Measurements from ENCODE around the gene VTI1A.

The VTI1A gene

GRCh38 chr10:112507046-112507445 is 60.0 kb downstream of the VTI1A start:
- DNase-seq (ENCODE audit: low spot score) (no peak), FAIRE-seq (no peak)

GRCh38 chr10:112507988-112508387 is 61.0 kb downstream of the VTI1A start:
- no peak for DNase-seq (ENCODE audit: low spot score)
- FAIRE-seq: no peak

GRCh38 chr10:112509558-112510291 is 62.7 kb downstream of the VTI1A start:
- FAIRE-seq (no peak), DNase-seq (ENCODE audit: low spot score) (no peak)

- DNase-seq (ENCODE audit: low spot score) (no peak), FAIRE-seq (no peak)
These were observed 63.4 kb downstream of the VTI1A start for GRCh38 chr10:112510384-112510783.

- DNase-seq (ENCODE audit: low spot score): no peak
These were observed 65.3 kb downstream of the VTI1A start for GRCh38 chr10:112512294-112512693.

GRCh38 chr10:112515126-112515525 is 68.1 kb downstream of the VTI1A start:
- FAIRE-seq (no peak), DNase-seq (ENCODE audit: low spot score) (no peak)

More at GRCh38 chr10:112512294-112512693, 65.3 kb downstream of the VTI1A start:
- no peak for FAIRE-seq

GRCh38 chr10:112515852-112516251 is 68.8 kb downstream of the VTI1A start:
- FAIRE-seq (no peak), DNase-seq (ENCODE audit: low spot score) (no peak)

GRCh38 chr10:112517451-112517862 is 70.4 kb downstream of the VTI1A start:
- DNase-seq (ENCODE audit: low spot score) (peak; percentile 6), FAIRE-seq (peak; percentile 91)

GRCh38 chr10:112519133-112519761 is 72.2 kb downstream of the VTI1A start:
- no peak for FAIRE-seq
- DNase-seq (ENCODE audit: low spot score): no peak

- no peak for FAIRE-seq
These were observed 73.9 kb downstream of the VTI1A start for GRCh38 chr10:112520914-112521313.

GRCh38 chr10:112524641-112525040 is 77.6 kb downstream of the VTI1A start:
- no peak for FAIRE-seq
- no peak for DNase-seq (ENCODE audit: low spot score)

More at GRCh38 chr10:112520914-112521313, 73.9 kb downstream of the VTI1A start:
- no peak for DNase-seq (ENCODE audit: low spot score)

- DNase-seq (ENCODE audit: low spot score): no peak
- no peak for FAIRE-seq
These were observed 78.2 kb downstream of the VTI1A start for GRCh38 chr10:112525200-112525599.

GRCh38 chr10:112526139-112526538 is 79.1 kb downstream of the VTI1A start:
- FAIRE-seq (no peak), DNase-seq (ENCODE audit: low spot score) (no peak)

GRCh38 chr10:112526906-112527305 is 79.9 kb downstream of the VTI1A start:
- DNase-seq (ENCODE audit: low spot score) (no peak), FAIRE-seq (no peak)

- DNase-seq (ENCODE audit: low spot score) (no peak), FAIRE-seq (no peak)
These were observed 81.2 kb downstream of the VTI1A start for GRCh38 chr10:112528235-112528634.

GRCh38 chr10:112531421-112531820 is 84.4 kb downstream of the VTI1A start:
- FAIRE-seq (no peak), DNase-seq (ENCODE audit: low spot score) (no peak)

- FAIRE-seq (no peak), DNase-seq (ENCODE audit: low spot score) (no peak)
These were observed 85.2 kb downstream of the VTI1A start for GRCh38 chr10:112532189-112532588.

- FAIRE-seq (no peak), DNase-seq (ENCODE audit: low spot score) (no peak)
These were observed 85.9 kb downstream of the VTI1A start for GRCh38 chr10:112532956-112533355.

GRCh38 chr10:112533916-112534315 is 86.9 kb downstream of the VTI1A start:
- no peak for DNase-seq (ENCODE audit: low spot score)
- no peak for FAIRE-seq

- DNase-seq (ENCODE audit: low spot score) (no peak), FAIRE-seq (no peak)
These were observed 88.5 kb downstream of the VTI1A start for GRCh38 chr10:112535531-112535951.

- DNase-seq (ENCODE audit: low spot score): peak; percentile 16
- no peak for FAIRE-seq
These were observed 89.6 kb downstream of the VTI1A start for GRCh38 chr10:112536663-112537062.

GRCh38 chr10:112538168-112538567 is 91.2 kb downstream of the VTI1A start:
- FAIRE-seq: no peak
- no peak for DNase-seq (ENCODE audit: low spot score)

GRCh38 chr10:112539340-112539739 is 92.3 kb downstream of the VTI1A start:
- FAIRE-seq: no peak

More at GRCh38 chr10:112539340-112539739, 92.3 kb downstream of the VTI1A start:
- peak; percentile 3 for DNase-seq (ENCODE audit: low spot score)
